MM.1S (cell line): ENCODE measurements around the gene GFI1B.
A peak's percentile ranks its signal among the peaks of the same experiment; 100 is the strongest.

Source experiments
- DNase-seq: peaks from one replicate; pipeline ENCODE4 v3.0.0-alpha.2; 2015
- H2AFZ ChIP-seq: fragments of 300-600 bp; sonication (generic); 2 replicates; pipeline ENCODE4 v1.6.0; 2016; ENCODE audit warnings: antibody characterized with exemption, low read length
- H3F3A ChIP-seq: fragments of 300-600 bp; sonication (generic); 2 replicates; pipeline ENCODE4 v1.6.1; 2016; ENCODE audit warnings: mild to moderate bottlenecking, antibody characterized with exemption, low read length, moderate library complexity, mixed read lengths; ENCODE audit not compliant: insufficient read depth
- H3K27ac ChIP-seq: fragments of 300-600 bp; sonication (generic); 2 replicates; pipeline ENCODE4 v1.5.1; 2016; ENCODE audit warnings: mild to moderate bottlenecking, low read length
- H3K27me3 ChIP-seq: fragments of 300-600 bp; sonication (generic); replicated peaks from 2 replicates; pipeline ENCODE4 v1.6.0; 2016; ENCODE audit warnings: low read length; ENCODE audit not compliant: insufficient read depth
- H3K36me3 ChIP-seq: fragments of 300-600 bp; sonication (generic); replicated peaks from 2 replicates; pipeline ENCODE4 v1.6.1; 2016; ENCODE audit warnings: mild to moderate bottlenecking, low read length, mixed read lengths; ENCODE audit not compliant: insufficient read depth
- H3K4me1 ChIP-seq: fragments of 300-600 bp; sonication (generic); 2 replicates; pipeline ENCODE4 v1.6.1; 2016; ENCODE audit warnings: low read length, mixed read lengths
- H3K4me2 ChIP-seq: fragments of 300-600 bp; sonication (generic); 2 replicates; pipeline ENCODE4 v1.6.0; 2016; ENCODE audit warnings: low read depth, low read length
- H3K4me3 ChIP-seq: fragments of 300-600 bp; sonication (generic); 2 replicates; pipeline ENCODE4 v1.5.1; 2016; ENCODE audit warnings: low read length, mixed read lengths
- H3K79me2 ChIP-seq: fragments of 300-600 bp; sonication (generic); 2 replicates; pipeline ENCODE4 v1.6.1; 2016; ENCODE audit warnings: mixed run types, low read length, mixed read lengths
- H3K9ac ChIP-seq: fragments of 300-600 bp; sonication (generic); 2 replicates; pipeline ENCODE4 v1.6.1; 2016; ENCODE audit warnings: low read length, mixed read lengths
- H3K9me2 ChIP-seq: fragments of 300-600 bp; sonication (generic); replicated peaks from 2 replicates; pipeline ENCODE4 v1.6.1; 2016; ENCODE audit warnings: mild to moderate bottlenecking, low read length, mixed read lengths; ENCODE audit not compliant: insufficient read depth
- H3K9me3 ChIP-seq: fragments of 300-600 bp; sonication (generic); replicated peaks from 2 replicates; pipeline ENCODE4 v1.6.1; 2016; ENCODE audit warnings: mild to moderate bottlenecking, low read length, mixed read lengths; ENCODE audit not compliant: insufficient read depth
- H4K20me1 ChIP-seq: fragments of 300-600 bp; sonication (generic); 2 replicates; pipeline ENCODE4 v1.6.1; 2016; ENCODE audit warnings: mild to moderate bottlenecking, low read length, moderate library complexity, mixed read lengths; ENCODE audit not compliant: insufficient read depth
- EZH2 ChIP-seq: fragments of 300-600 bp; sonication (generic); optimal IDR thresholded peaks from 2 replicates; pipeline ENCODE3; 2017; ENCODE audit warnings: low read depth, mild to moderate bottlenecking, antibody characterized with exemption, low read length, mixed read lengths
- EZH2phosphoT487 ChIP-seq: fragments of 300-600 bp; sonication (generic); IDR thresholded peaks from 2 replicates; pipeline ENCODE4 v1.6.1; 2018; ENCODE audit warnings: antibody characterized with exemption, low read length
- TF ChIP-seq, protein P1 (sequence below): fragments of 300-600 bp; sonication (generic); IDR thresholded peaks from 2 replicates; pipeline ENCODE4 v1.5.1; 2016; ENCODE audit warnings: antibody characterized with exemption, low read length, mixed read lengths

The GFI1B gene

DNA sequence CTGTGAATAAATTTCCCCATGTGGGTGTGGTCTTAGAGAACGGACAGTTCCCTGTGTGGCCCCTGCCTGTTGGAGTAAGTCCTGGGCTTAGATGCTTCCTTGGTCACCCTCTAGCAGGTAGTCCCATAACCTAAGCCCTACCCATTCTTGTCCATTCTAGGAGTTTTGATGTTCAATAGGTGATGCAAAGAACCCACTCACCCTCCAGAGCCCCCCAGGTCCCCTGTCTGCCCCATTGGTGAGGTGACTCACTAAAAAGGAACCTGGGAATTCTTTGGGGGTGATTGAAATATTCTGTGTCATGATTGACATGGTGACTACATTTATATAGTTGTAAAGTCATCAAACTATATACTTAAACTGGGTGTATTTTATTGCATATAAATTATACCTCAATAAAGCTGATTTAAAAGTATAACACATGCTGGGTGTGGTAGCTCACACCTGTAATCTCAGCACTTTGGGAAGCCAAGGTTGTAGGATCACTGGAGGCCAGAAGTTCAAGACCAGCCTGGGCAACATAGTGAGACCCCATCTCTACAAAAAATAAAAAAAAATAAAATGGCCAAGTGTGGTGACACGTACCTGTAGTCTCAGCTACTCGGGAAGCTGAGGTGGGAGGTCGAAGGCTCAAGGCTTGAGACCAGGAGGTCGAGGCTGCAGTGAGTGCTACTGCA is 31.6 kb downstream of the GFI1B start:
- no peaks in the 10 kb centered on the region for H4K20me1 ChIP-seq
- H3K27me3 ChIP-seq: peaks cover 95% of the 10 kb centered on the region
- H3K4me3 ChIP-seq: no peak overlapping the region
- H3K9ac ChIP-seq: no peak overlapping the region
- H3K4me1 ChIP-seq: no peaks in the 10 kb centered on the region
- TF ChIP-seq, protein P1, sequence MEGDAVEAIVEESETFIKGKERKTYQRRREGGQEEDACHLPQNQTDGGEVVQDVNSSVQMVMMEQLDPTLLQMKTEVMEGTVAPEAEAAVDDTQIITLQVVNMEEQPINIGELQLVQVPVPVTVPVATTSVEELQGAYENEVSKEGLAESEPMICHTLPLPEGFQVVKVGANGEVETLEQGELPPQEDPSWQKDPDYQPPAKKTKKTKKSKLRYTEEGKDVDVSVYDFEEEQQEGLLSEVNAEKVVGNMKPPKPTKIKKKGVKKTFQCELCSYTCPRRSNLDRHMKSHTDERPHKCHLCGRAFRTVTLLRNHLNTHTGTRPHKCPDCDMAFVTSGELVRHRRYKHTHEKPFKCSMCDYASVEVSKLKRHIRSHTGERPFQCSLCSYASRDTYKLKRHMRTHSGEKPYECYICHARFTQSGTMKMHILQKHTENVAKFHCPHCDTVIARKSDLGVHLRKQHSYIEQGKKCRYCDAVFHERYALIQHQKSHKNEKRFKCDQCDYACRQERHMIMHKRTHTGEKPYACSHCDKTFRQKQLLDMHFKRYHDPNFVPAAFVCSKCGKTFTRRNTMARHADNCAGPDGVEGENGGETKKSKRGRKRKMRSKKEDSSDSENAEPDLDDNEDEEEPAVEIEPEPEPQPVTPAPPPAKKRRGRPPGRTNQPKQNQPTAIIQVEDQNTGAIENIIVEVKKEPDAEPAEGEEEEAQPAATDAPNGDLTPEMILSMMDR: no peak
- TF ChIP-seq EZH2 (no peak), EZH2phosphoT487 (no peak)
- H3K36me3 ChIP-seq: no peaks in the 10 kb centered on the region
- H3K9me2 ChIP-seq: no peaks in the 10 kb centered on the region
- H3K4me2 ChIP-seq: no peak overlapping the region
- H2AFZ ChIP-seq: no peak overlapping the region
- DNase-seq: no peak
- H3F3A ChIP-seq: no peaks in the 10 kb centered on the region
- no peak overlapping the region for H3K27ac ChIP-seq
- no peaks in the 10 kb centered on the region for H3K9me3 ChIP-seq
- H3K79me2 ChIP-seq: no peaks in the 10 kb centered on the region

DNA sequence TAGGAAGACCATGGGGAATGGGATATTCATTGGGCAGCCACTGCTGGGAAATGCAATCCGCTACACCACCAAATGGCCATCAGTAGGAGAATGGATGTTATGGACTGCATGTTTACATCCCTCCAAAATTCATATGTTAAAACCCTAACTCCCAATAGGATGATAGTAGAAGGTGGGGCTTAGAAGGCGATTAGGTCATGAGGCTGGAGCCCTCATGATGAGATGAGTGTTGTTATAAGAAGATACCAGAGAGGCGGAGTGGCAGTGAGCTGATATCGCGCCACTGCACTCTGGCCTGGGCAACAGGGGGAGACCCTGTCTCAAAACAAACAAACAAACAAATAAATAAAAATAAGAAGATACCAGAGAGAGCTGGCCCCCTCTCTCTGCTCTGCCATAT is 36.2 kb downstream of the GFI1B start:
- Histone ChIP-seq H3K27ac (no peak overlapping the region), H2AFZ (no peak overlapping the region)

DNA sequence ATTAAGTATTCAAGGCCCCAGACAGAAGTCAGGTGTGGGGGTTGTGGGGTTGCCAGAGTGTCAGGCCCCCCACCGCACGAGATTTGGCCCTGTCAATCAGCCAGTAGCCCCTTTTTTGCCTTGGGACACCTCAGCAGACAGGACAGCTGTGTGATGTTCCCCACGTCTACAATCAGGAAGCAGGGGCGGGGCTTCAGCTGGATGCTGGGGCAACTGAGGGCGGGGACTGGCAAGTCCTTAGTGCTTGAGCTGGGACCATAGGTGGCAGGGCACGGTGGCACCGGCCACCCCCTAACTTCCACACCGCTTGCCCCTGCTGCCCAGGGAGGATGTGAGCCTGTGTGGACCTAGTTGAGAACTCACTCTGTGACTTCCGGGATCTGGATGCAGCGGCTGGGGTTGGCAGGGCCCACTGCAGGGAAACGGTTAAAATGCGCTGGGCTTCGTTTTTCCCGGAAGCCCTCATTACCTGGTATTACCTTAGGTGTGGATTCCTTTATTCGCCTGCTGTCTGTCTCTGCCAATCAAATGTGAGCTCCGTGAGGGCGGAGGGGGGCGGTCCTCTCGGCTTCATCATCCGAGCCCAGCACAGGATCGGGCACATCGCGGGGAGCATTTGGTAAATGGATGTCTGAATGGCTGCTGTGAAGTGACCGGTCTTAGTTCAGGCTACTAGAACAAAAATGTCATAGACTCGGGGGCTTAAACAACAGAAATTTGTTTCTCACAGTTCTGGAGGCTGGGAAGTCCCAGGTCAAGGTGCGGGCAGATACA is 44.8 kb downstream of the GFI1B start:
- Histone ChIP-seq H3K4me2 (peak overlapping the region; percentile 34; the same call in 1 of the 2 replicates), H2AFZ (peak overlapping the region; percentile 67)

More for the DNA sequence above, 36.2 kb downstream of the GFI1B start:
- Histone ChIP-seq H3K27me3 (peaks cover 84% of the 10 kb centered on the region), H3K9me2 (no peaks in the 10 kb centered on the region), H4K20me1 (no peaks in the 10 kb centered on the region), H3K9me3 (no peaks in the 10 kb centered on the region), H3K9ac (no peak overlapping the region), H3K79me2 (no peaks in the 10 kb centered on the region), H3K36me3 (no peaks in the 10 kb centered on the region), H3K4me1 (no peaks in the 10 kb centered on the region), H3K4me2 (no peak overlapping the region), H3F3A (no peaks in the 10 kb centered on the region), H3K4me3 (no peak overlapping the region)
- TF ChIP-seq, protein P1: no peak
- no peak for TF ChIP-seq EZH2
- TF ChIP-seq EZH2phosphoT487: no peak
- no peak for DNase-seq

More for the DNA sequence above, 44.8 kb downstream of the GFI1B start:
- Histone ChIP-seq H3F3A (no peaks in the 10 kb centered on the region), H3K79me2 (no peaks in the 10 kb centered on the region), H3K9me2 (no peaks in the 10 kb centered on the region), H3K4me3 (no peak overlapping the region), H4K20me1 (no peaks in the 10 kb centered on the region), H3K4me1 (peaks cover 5% of the 10 kb centered on the region; the same call in 1 of the 2 replicates), H3K9me3 (no peaks in the 10 kb centered on the region), H3K9ac (no peak overlapping the region), H3K27me3 (peaks cover 22% of the 10 kb centered on the region), H3K36me3 (no peaks in the 10 kb centered on the region), H3K27ac (no peak overlapping the region)
- peak; percentile 48 for DNase-seq
- TF ChIP-seq, protein P1: no peak
- no peak for TF ChIP-seq EZH2phosphoT487
- no peak for TF ChIP-seq EZH2
